Stimulated activated CD4-positive, alpha-beta T cell treated with anti-CD3 and anti-CD28 coated beads, Interleukin-12 subunit alpha, Interleukin-12 subunit beta, amount 100 ng/mL, for 48 hours (primary cell): ENCODE measurements around the gene ACOXL.

ENCODE experiments used
- DNase-seq, 3 donors: peaks; one replicate each; pipeline ENCODE4 v3.0.0-alpha.2; 2020; ENCODE audit warnings: low read depth in 2 of 3, low spot score in 1 of 3

ACOXL gene

GRCh38 chr2:110751642-110752041 is 19.3 kb downstream of the ACOXL start:
- DNase-seq, result no peak

GRCh38 chr2:110752871-110753270 is 20.5 kb downstream of the ACOXL start:
- no peak for DNase-seq

GRCh38 chr2:110755491-110756078 is 23.2 kb downstream of the ACOXL start:
- DNase-seq, result no peak

- DNase-seq, result no peak
Measured at GRCh38 chr2:110759411-110759810, 27.0 kb downstream of the ACOXL start.

GRCh38 chr2:110764931-110765330 is 32.6 kb downstream of the ACOXL start:
- no peak for DNase-seq

GRCh38 chr2:110766291-110766690 is 33.9 kb downstream of the ACOXL start:
- no peak for DNase-seq

- no peak for DNase-seq
Measured at GRCh38 chr2:110768591-110768990, 36.2 kb downstream of the ACOXL start.

- no peak for DNase-seq
Measured at GRCh38 chr2:110770404-110770958, 38.1 kb downstream of the ACOXL start.

GRCh38 chr2:110770959-110771431 is 38.6 kb downstream of the ACOXL start:
- DNase-seq, result no peak

- no peak for DNase-seq
Measured at GRCh38 chr2:110771547-110772382, 39.4 kb downstream of the ACOXL start.

GRCh38 chr2:110772383-110772755 is 40.0 kb downstream of the ACOXL start:
- no peak for DNase-seq

- no peak for DNase-seq
Measured at GRCh38 chr2:110773401-110773921, 41.1 kb downstream of the ACOXL start.

- DNase-seq, result no peak
Measured at GRCh38 chr2:110774701-110775100, 42.3 kb downstream of the ACOXL start.

GRCh38 chr2:110777531-110778311 is 45.3 kb downstream of the ACOXL start:
- DNase-seq, result no peak

GRCh38 chr2:110780461-110780860 is 48.1 kb downstream of the ACOXL start:
- DNase-seq, result no peak

GRCh38 chr2:110783196-110783873 is 51.0 kb downstream of the ACOXL start:
- no peak for DNase-seq

- DNase-seq, result no peak
Measured at GRCh38 chr2:110784047-110784631, 51.8 kb downstream of the ACOXL start.

- no peak for DNase-seq
Measured at GRCh38 chr2:110785439-110785838, 53.1 kb downstream of the ACOXL start.

GRCh38 chr2:110788976-110789375 is 56.6 kb downstream of the ACOXL start:
- no peak for DNase-seq

GRCh38 chr2:110789706-110790105 is 57.3 kb downstream of the ACOXL start:
- no peak for DNase-seq
